HCT116 (cell line): ENCODE measurements around the gene TMIE. TPM values are rescaled to one million over a fixed set of nuclear protein-coding genes. Genes with fewer than 3 reads are reported as not detected.

Experiments used
- ATAC-seq: fragments of 200-7000 bp; cut with Tn5 transposase; 2 replicates; pipeline ENCODE4 v1.9.1; 2020; ENCODE audit warnings: mild to moderate bottlenecking, moderate library complexity
- BruUV-seq: library from RNA; stranded (reverse); fragments of 400-500 nt; replicated peaks from 2 replicates; lab custom pipeline; 2021; lab: Mats Ljungman, UMichigan
- CTCF ChIA-PET: fragments of 300-600 bp; sonication (Branson Sonifier 250); formaldehyde crosslinking; loops from one replicate; lab custom pipeline; 2021; ENCODE audit warnings: antibody characterized with exemption; lab: Charles Lee
- POLR2A ChIA-PET: fragments of 300-600, 350-600 bp; sonication (Branson Sonifier 250); formaldehyde crosslinking; loops from one replicate; lab custom pipeline; 2021; ENCODE audit warnings: antibody characterized with exemption; lab: Charles Lee
- RAD21 ChIA-PET, 2 experiments: fragments of 300-600 bp; sonication (Branson Sonifier 250); formaldehyde crosslinking; loops; one replicate each; lab custom pipeline; 2023; ENCODE audit warnings: low total read pairs in 2 of 2; ENCODE audit not compliant: uncharacterized antibody in 2 of 2, unreplicated experiment in 2 of 2, low non-redundant PET in 1 of 2; lab: Charles Lee
- DNase-seq: peaks from one replicate; pipeline ENCODE4 v3.0.0-alpha.2; 2010; ENCODE audit warnings: low read depth, low spot score
- H2AFZ ChIP-seq: fragments of 200-600 bp; shearing (Covaris generic), sonication (generic); 2 replicates; pipeline ENCODE4 v1.6.1; 2017; ENCODE audit warnings: low read depth, mixed run types, mixed read lengths, antibody characterized with exemption, low read length; ENCODE audit not compliant: poor library complexity, severe bottlenecking
- H3K27ac ChIP-seq: 2 replicates; pipeline ENCODE4 v1.5.1; 2012; ENCODE audit warnings: low read depth, low read length
- H3K27me3 ChIP-seq: fragments of 200-600 bp; sonication (generic); 2 replicates; pipeline ENCODE4 v1.6.1; 2016; ENCODE audit warnings: mixed run types, low read length, mixed read lengths; ENCODE audit not compliant: insufficient read depth
- H3K36me3 ChIP-seq, 2 experiments: fragments of 200-500 bp in 1 of 2; fragments of 200-600 bp in 1 of 2; sonication (Bioruptor generic) in 1 of 2; sonication (generic) in 1 of 2; 2 replicates each; pipeline versions ENCODE4 v1.5.1 to v1.6.1; 2014 to 2016; ENCODE audit warnings: low read length in 2 of 2, inconsistent platforms in 1 of 2, mixed read lengths in 1 of 2, mixed run types in 1 of 2; ENCODE audit not compliant: insufficient read depth in 2 of 2, control insufficient read depth in 1 of 2
- H3K4me1 ChIP-seq, 2 experiments: fragments of 200-600 bp in 1 of 2; sonication (generic) in 1 of 2; 2 replicates each; pipeline versions ENCODE4 v1.5.1 to v1.6.1; 2012 to 2017; ENCODE audit warnings: low read length in 2 of 2, inconsistent platforms in 1 of 2, mild to moderate bottlenecking in 1 of 2, mixed read lengths in 1 of 2, mixed run types in 1 of 2, moderate library complexity in 1 of 2; ENCODE audit not compliant: insufficient read depth in 2 of 2, control insufficient read depth in 1 of 2
- H3K4me2 ChIP-seq: fragments of 200-600 bp; sonication (generic); 2 replicates; pipeline ENCODE4 v1.6.1; 2017; ENCODE audit warnings: mixed run types, low read length, mixed read lengths
- H3K4me3 ChIP-seq, 2 experiments: fragments of 200-600 bp in 1 of 2; sonication (generic) in 1 of 2; replicated peaks in 1 of 2; 2 replicates each; pipeline ENCODE4 v1.5.1; 2011 to 2016; ENCODE audit warnings: low read length in 2 of 2, control low read depth in 1 of 2, low read depth in 1 of 2, mild to moderate bottlenecking in 1 of 2, mixed read lengths in 1 of 2, mixed run types in 1 of 2
- H3K79me2 ChIP-seq: fragments of 200-600 bp; sonication (generic); 2 replicates; pipeline ENCODE4 v1.6.1; 2017; ENCODE audit warnings: mild to moderate bottlenecking, mixed run types, low read length, moderate library complexity, mixed read lengths; ENCODE audit not compliant: insufficient read depth
- H3K9ac ChIP-seq: fragments of 200-600 bp; sonication (generic); 2 replicates; pipeline ENCODE4 v1.6.1; 2016; ENCODE audit warnings: low read length, mixed read lengths
- H3K9me2 ChIP-seq: fragments of 200-600 bp; sonication (generic), shearing (Covaris generic); 2 replicates; pipeline ENCODE4 v1.6.1; 2017; ENCODE audit warnings: mixed run types, mild to moderate bottlenecking, moderate library complexity; ENCODE audit not compliant: insufficient read depth
- H3K9me3 ChIP-seq, 2 experiments: fragments of 200-500 bp in 1 of 2; fragments of 200-600 bp in 1 of 2; sonication (Bioruptor generic) in 1 of 2; sonication (generic) in 1 of 2; 2 replicates each; pipeline ENCODE4 v1.6.1; 2014 to 2017; ENCODE audit warnings: low read length in 2 of 2, mixed read lengths in 2 of 2, inconsistent platforms in 1 of 2, low read depth in 1 of 2, mild to moderate bottlenecking in 1 of 2, mixed run types in 1 of 2, moderate library complexity in 1 of 2; ENCODE audit not compliant: control insufficient read depth in 1 of 2, insufficient read depth in 1 of 2
- H4K20me1 ChIP-seq: fragments of 200-600 bp; sonication (generic), shearing (Covaris generic); 2 replicates; pipeline ENCODE4 v1.6.1; 2017; ENCODE audit warnings: mixed run types, mild to moderate bottlenecking, moderate library complexity; ENCODE audit not compliant: insufficient read depth
- CBX3 ChIP-seq: IDR thresholded peaks from 2 replicates; pipeline ENCODE4 v1.6.1; 2012; ENCODE audit warnings: low read depth
- CEBPB ChIP-seq: IDR thresholded peaks from 2 replicates; pipeline ENCODE4 v1.6.1; 2012; ENCODE audit warnings: low read depth
- CTCF ChIP-seq, 3 experiments: fragments of 200-600 bp in 1 of 3; sonication (generic) in 1 of 3; IDR thresholded peaks in 2 of 3; conservative IDR thresholded peaks in 1 of 3; 2 replicates each; pipeline ENCODE4 v1.5.1; 2012 to 2017; ENCODE audit warnings: low read depth in 2 of 3, low read length in 2 of 3, antibody characterized with exemption in 1 of 3, borderline replicate concordance in 1 of 3, control low read depth in 1 of 3, mild to moderate bottlenecking in 1 of 3, mixed read lengths in 1 of 3, mixed run types in 1 of 3, moderate library complexity in 1 of 3; ENCODE audit not compliant: insufficient read depth in 1 of 3
- EGR1 ChIP-seq: IDR thresholded peaks from 2 replicates; pipeline ENCODE4 v1.6.1; 2012; ENCODE audit warnings: low read depth
- ELF1 ChIP-seq: IDR thresholded peaks from 2 replicates; pipeline ENCODE4 v1.6.1; 2012; ENCODE audit warnings: low read depth, borderline replicate concordance
- EZH2 ChIP-seq: fragments of 200-600 bp; sonication (generic); IDR thresholded peaks from 2 replicates; pipeline ENCODE4 v1.6.1; 2017; ENCODE audit warnings: antibody characterized with exemption, mixed run types
- EZH2phosphoT487 ChIP-seq: fragments of 200-600 bp; IDR thresholded peaks from 2 replicates; pipeline ENCODE4 v1.6.1; 2018; ENCODE audit warnings: antibody characterized with exemption, borderline replicate concordance
- FOSL1 ChIP-seq: IDR thresholded peaks from 2 replicates; pipeline ENCODE4 v1.6.1; 2012; ENCODE audit warnings: low read depth
- JUND ChIP-seq: IDR thresholded peaks from 2 replicates; pipeline ENCODE4 v1.6.1; 2012
- MAX ChIP-seq: IDR thresholded peaks from 2 replicates; pipeline ENCODE4 v1.6.1; 2012
- POLR2A ChIP-seq: IDR thresholded peaks from 2 replicates; pipeline ENCODE4 v1.7.0; 2011; ENCODE audit warnings: borderline replicate concordance; ENCODE audit not compliant: insufficient read depth, insufficient read length; ENCODE audit errors: extremely low read depth
- POLR2AphosphoS5 ChIP-seq: IDR thresholded peaks from 2 replicates; pipeline ENCODE4 v1.6.1; 2011; ENCODE audit warnings: mild to moderate bottlenecking, low read depth, low read length, moderate library complexity
- RAD21 ChIP-seq: IDR thresholded peaks from 2 replicates; pipeline ENCODE4 v1.6.1; 2012; ENCODE audit warnings: low read depth, mild to moderate bottlenecking
- SIN3A ChIP-seq: IDR thresholded peaks from 2 replicates; pipeline ENCODE4 v1.6.1; 2012; ENCODE audit warnings: low read depth
- SP1 ChIP-seq: IDR thresholded peaks from 2 replicates; pipeline ENCODE4 v1.6.1; 2012; ENCODE audit warnings: low read depth
- SRF ChIP-seq: IDR thresholded peaks from 2 replicates; pipeline ENCODE4 v1.6.1; 2012; ENCODE audit warnings: low read depth
- TCF7L2 ChIP-seq: IDR thresholded peaks from 2 replicates; pipeline ENCODE4 v1.7.0; 2011; ENCODE audit warnings: borderline replicate concordance, inconsistent platforms; ENCODE audit not compliant: insufficient read depth, insufficient read length; ENCODE audit errors: extremely low read depth
- ZBTB33 ChIP-seq: IDR thresholded peaks from 2 replicates; pipeline ENCODE4 v1.6.1; 2011; ENCODE audit warnings: mild to moderate bottlenecking, low read length, moderate library complexity; ENCODE audit not compliant: insufficient replicate concordance; ENCODE audit errors: extremely low read depth
- ZFX ChIP-seq: fragments of 450-650 bp; IDR thresholded peaks from 2 replicates; pipeline ENCODE4 v1.6.1; 2017
- ZNF274 ChIP-seq: fragments of 200-500 bp; sonication (Bioruptor generic); IDR thresholded peaks from 2 replicates; pipeline ENCODE4 v1.6.1; 2014; ENCODE audit warnings: mild to moderate bottlenecking, low read depth, low read length, inconsistent platforms
- intact Hi-C: fragments of 100-400 bp; cut with micrococcal nuclease; formaldehyde crosslinking; loops from 2 replicates; pipeline ENCODE4 v1.10.0; 2022
- total RNA-seq: library from RNA; stranded (reverse); gene quantifications from one replicate; pipeline ENCODE4 v1.2.1, GENCODE V29; 2021; ENCODE audit not compliant: unreplicated experiment

TMIE gene
- total RNA-seq, 1 experiment from 2014 or later: 0.74 TPM

GRCh38 chr3:46711305-46711704 lies 10.1 kb downstream of the TMIE start:
- Histone ChIP-seq H3K9ac (no peak overlapping the region), H3K36me3 (no peaks in the 10 kb centered on the region), H3K27me3 (no peaks in the 10 kb centered on the region), H3K79me2 (no peaks in the 10 kb centered on the region), H2AFZ (no peak overlapping the region)
- no peak for ATAC-seq
- TF ChIP-seq JUND (no peak), FOSL1 (no peak)
- TF ChIP-seq, all 23 proteins: peak for 0
- POLR2A ChIA-PET: no interaction called here
- no peak overlapping the region for H3K27ac ChIP-seq
- no TSS peak for BruUV-seq
- no peak overlapping the region for H3K4me3 ChIP-seq
- DNase-seq: no peak
- peaks cover 3 to 5% of the 10 kb centered on the region in 2 experiments; a peak in 3 of 4 replicates for H3K4me1 ChIP-seq
- intact Hi-C loops: no loop called here
- no peaks in the 10 kb centered on the region for H3K9me2 ChIP-seq
- H3K9me3 ChIP-seq: no peaks in the 10 kb centered on the region
- H4K20me1 ChIP-seq: no peaks in the 10 kb centered on the region
- H3K4me2 ChIP-seq: no peak overlapping the region
- CTCF ChIA-PET: no interaction called here
- RAD21 ChIA-PET: no interaction called here

GRCh38 chr3:46711760-46712159 lies 10.6 kb downstream of the TMIE start:
- RAD21 ChIA-PET: no interaction called here
- no peak overlapping the region for H3K27ac ChIP-seq
- CTCF ChIA-PET: no interaction called here
- no peak overlapping the region for H2AFZ ChIP-seq
- intact Hi-C loops: no loop called here
- POLR2A ChIA-PET: no interaction called here
- no peak for TF ChIP-seq POLR2AphosphoS5
- TF ChIP-seq EZH2: no peak
- TF ChIP-seq POLR2A: no peak
- TF ChIP-seq ZBTB33: no peak
- no peak for TF ChIP-seq ZFX
- TF ChIP-seq ELF1: no peak
- no peak for TF ChIP-seq SP1
- TF ChIP-seq ZNF274: no peak
- no peak for TF ChIP-seq EZH2phosphoT487
- TF ChIP-seq FOSL1: no peak
- TF ChIP-seq CEBPB: no peak
- TF ChIP-seq CTCF (IDR thresholded peaks at IDR 0.05 in 2 of 3, conservative IDR thresholded peaks at IDR 0.05 in 1 of 3; ENCODE audit: borderline replicate concordance in 1 of 3, insufficient read depth in 1 of 3, low read depth in 2 of 3, low read length in 2 of 3): no peak
- no peak for TF ChIP-seq SIN3A
- no peak for TF ChIP-seq EGR1
- TF ChIP-seq JUND: no peak
- TF ChIP-seq TCF7L2: no peak
- no peak for TF ChIP-seq MAX
- no peak for TF ChIP-seq CBX3
- TF ChIP-seq SRF: no peak
- no peak for TF ChIP-seq RAD21
- TF ChIP-seq, all 23 proteins: peak for 0
- H3K9ac ChIP-seq: no peak overlapping the region
- H3K4me2 ChIP-seq: no peak overlapping the region
- ATAC-seq (no peak), DNase-seq (no peak)
- no peaks in the 10 kb centered on the region for H3K27me3 ChIP-seq
- no peaks in the 10 kb centered on the region for H3K79me2 ChIP-seq
- H3K36me3 ChIP-seq: no peaks in the 10 kb centered on the region
- H3K4me1 ChIP-seq: peaks cover 0 to under 1% of the 10 kb centered on the region in 2 experiments; a peak in 1 of 4 replicates
- H3K9me2 ChIP-seq: no peaks in the 10 kb centered on the region
- H3K9me3 ChIP-seq: no peaks in the 10 kb centered on the region
- BruUV-seq: no TSS peak
- H4K20me1 ChIP-seq: no peaks in the 10 kb centered on the region
- no peak overlapping the region for H3K4me3 ChIP-seq
